HepG2 (cell line): ENCODE data around the gene NATD1. TPM values are rescaled to one million over a fixed set of nuclear protein-coding genes. Genes with fewer than 3 reads are reported as not detected.

Experiments
- EZH2 ChIP-seq: conservative IDR thresholded peaks from 2 replicates; pipeline ENCODE4 v1.6.1; 2012; ENCODE audit warnings: mild to moderate bottlenecking, low read depth, low read length, moderate library complexity
- FOXK2 ChIP-seq: fragments of 450-650 bp; IDR thresholded peaks from 2 replicates; pipeline ENCODE4 v1.6.1; 2016
- KMT2A ChIP-seq: sonication (generic); formaldehyde crosslinking; IDR thresholded peaks from 2 replicates; pipeline ENCODE4 v1.4.0; 2020; ENCODE audit warnings: missing genetic modification reagents
- MIXL1 ChIP-seq: IDR thresholded peaks from 2 replicates; pipeline ENCODE4 v1.6.1; 2016
- NCOR1 ChIP-seq: fragments of 200-600 bp; sonication (generic); IDR thresholded peaks from 2 replicates; pipeline ENCODE4 v1.7.0; 2017; ENCODE audit warnings: antibody characterized with exemption, low read length, borderline replicate concordance
- NFRKB ChIP-seq: fragments of 450-650 bp; IDR thresholded peaks from 2 replicates; pipeline ENCODE4 v1.6.1; 2017
- NFYB ChIP-seq: sonication (generic); formaldehyde crosslinking; IDR thresholded peaks from 2 replicates; pipeline ENCODE4 v1.4.0; 2020; ENCODE audit warnings: missing genetic modification reagents
- NFYC ChIP-seq: IDR thresholded peaks from 2 replicates; pipeline ENCODE4 v1.6.1; 2016; ENCODE audit warnings: missing genetic modification reagents, missing compliant biosample characterization
- PBX2 ChIP-seq: IDR thresholded peaks from 2 replicates; pipeline ENCODE4 v1.6.1; 2016; ENCODE audit warnings: control low read depth
- PTBP1 ChIP-seq: fragments of 200-400 bp; formaldehyde crosslinking; IDR thresholded peaks from 2 replicates; pipeline ENCODE4 v1.6.1; 2018; ENCODE audit warnings: low read length, low read depth; ENCODE audit not compliant: poor library complexity, severe bottlenecking
- SMARCE1 ChIP-seq: fragments of 450-650 bp; IDR thresholded peaks from 2 replicates; pipeline ENCODE4 v1.6.1; 2017; ENCODE audit warnings: borderline replicate concordance
- SNRNP70 ChIP-seq: fragments of 200-400 bp; formaldehyde crosslinking; IDR thresholded peaks from 2 replicates; pipeline ENCODE4 v1.6.1; 2017; ENCODE audit warnings: mild to moderate bottlenecking, low read depth, low read length, moderate library complexity
- XBP1 ChIP-seq: sonication (generic); formaldehyde crosslinking; IDR thresholded peaks from 2 replicates; pipeline ENCODE4 v1.5.0; 2020; ENCODE audit warnings: missing genetic modification reagents
- ZFP82 ChIP-seq: sonication (generic); formaldehyde crosslinking; IDR thresholded peaks from 2 replicates; pipeline ENCODE4 v1.5.1; 2020; ENCODE audit warnings: mild to moderate bottlenecking, missing genetic modification reagents, borderline replicate concordance
- ZNF143 ChIP-seq: sonication (generic); formaldehyde crosslinking; IDR thresholded peaks from 2 replicates; pipeline ENCODE4 v1.4.0; 2020; ENCODE audit warnings: missing genetic modification reagents
- ZNF34 ChIP-seq: sonication (generic); formaldehyde crosslinking; IDR thresholded peaks from 2 replicates; pipeline ENCODE4 v1.4.0; 2020; ENCODE audit warnings: mild to moderate bottlenecking, missing genetic modification reagents, borderline replicate concordance
- ZNF430 ChIP-seq: sonication (generic); formaldehyde crosslinking; IDR thresholded peaks from 2 replicates; pipeline ENCODE4 v1.9.0; 2021; ENCODE audit warnings: mild to moderate bottlenecking, missing genetic modification reagents
- ZNF569 ChIP-seq: sonication (generic); formaldehyde crosslinking; IDR thresholded peaks from 2 replicates; pipeline ENCODE4 v1.5.0; 2020; ENCODE audit warnings: mild to moderate bottlenecking, missing genetic modification reagents, moderate library complexity, borderline replicate concordance
- ZNF775 ChIP-seq: sonication (generic); formaldehyde crosslinking; IDR thresholded peaks from 2 replicates; pipeline ENCODE4 v1.4.0; 2020; ENCODE audit warnings: missing genetic modification reagents, mild to moderate bottlenecking, moderate library complexity, borderline replicate concordance
- ZSCAN20 ChIP-seq: sonication (generic); formaldehyde crosslinking; IDR thresholded peaks from 2 replicates; pipeline ENCODE4 v1.4.0; 2020; ENCODE audit warnings: missing genetic modification reagents, mild to moderate bottlenecking, borderline replicate concordance
- polyA plus RNA-seq, 8 experiments: library from polyadenylated mRNA; depleted of rRNA in 3 of 8; stranded (reverse) in 7 of 8; unstranded in 1 of 8; fragments of >200 nt; fragmentation: Illumina TruSeq in 4 of 8; extraction: Trizol in 4 of 8; gene quantifications; 2 replicates each; pipeline versions ENCODE4 v1.2.1 to v1.2.3, GENCODE V29; 2011 to 2016; ENCODE audit warnings: low read depth in 4 of 8, missing spikeins in 1 of 8, mixed read lengths in 1 of 8; ENCODE audit not compliant: insufficient read depth in 1 of 8
- total RNA-seq, 5 experiments: library from RNA; depleted of rRNA; stranded (reverse); fragments of >200 nt; fragmentation: Illumina TruSeq; extraction: Trizol; gene quantifications; 2 replicates each; pipeline ENCODE4 v1.2.3, GENCODE V29; 2016; ENCODE audit warnings: low read depth in 1 of 5
- TF ChIP-seq, protein P1 (sequence below): sonication (generic); formaldehyde crosslinking; IDR thresholded peaks from 2 replicates; pipeline ENCODE4 v1.5.0; 2020; ENCODE audit warnings: missing genetic modification reagents, mild to moderate bottlenecking, borderline replicate concordance
- TF ChIP-seq, protein P2 (sequence below): IDR thresholded peaks from 2 replicates; pipeline ENCODE4 v1.6.1; 2016
- TF ChIP-seq, protein P3 (sequence below): sonication (generic); formaldehyde crosslinking; IDR thresholded peaks from 2 replicates; pipeline ENCODE4 v1.8.1; 2023; ENCODE audit warnings: mild to moderate bottlenecking, missing genetic modification reagents
- TF ChIP-seq, protein P4 (sequence below): sonication (generic); formaldehyde crosslinking; IDR thresholded peaks from 2 replicates; pipeline ENCODE4 v1.9.0; 2021; ENCODE audit warnings: missing genetic modification reagents, mild to moderate bottlenecking, borderline replicate concordance

NATD1 gene
- total and polyA plus RNA-seq, 2 of the 13 experiments (the other 11 are each of a cell fraction or from before 2014, with no cell fraction given) = 0.31 to 2.3 TPM

- TF ChIP-seq ZNF34 (CRISPR knock-in tag) (no peak), ZSCAN20 (CRISPR knock-in tag) (no peak), ZFP82 (CRISPR knock-in tag) (no peak), SMARCE1 (no peak), NFYC (CRISPR knock-in tag) (peak; percentile 45; the same call in 1 of the 2 replicates), PBX2 (no peak), PTBP1 (no peak), ZNF775 (CRISPR knock-in tag) (no peak), XBP1 (0 out of 2 replicates have a peak, but pooled peaks have one; percentile 62), KMT2A (CRISPR knock-in tag) (no peak), NFRKB (no peak), NCOR1 (peak; percentile 52; the same call in 1 of the 2 replicates), EZH2 (no peak), SNRNP70 (no peak), NFYB (CRISPR knock-in tag) (0 out of 2 replicates have a peak, but pooled peaks have one; percentile 29), ZNF143 (CRISPR knock-in tag) (no peak), ZNF430 (CRISPR knock-in tag) (no peak), MIXL1 (CRISPR knock-in tag) (peak; percentile 89), ZNF569 (no peak), FOXK2 (no peak)
- TF ChIP-seq, protein P1, sequence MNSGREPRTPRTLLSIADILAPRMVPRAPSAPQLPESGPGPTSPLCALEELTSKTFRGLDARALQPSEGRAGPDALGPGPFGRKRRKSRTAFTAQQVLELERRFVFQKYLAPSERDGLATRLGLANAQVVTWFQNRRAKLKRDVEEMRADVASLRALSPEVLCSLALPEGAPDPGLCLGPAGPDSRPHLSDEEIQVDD (CRISPR knock-in tag) = no peak
- TF ChIP-seq, protein P2, sequence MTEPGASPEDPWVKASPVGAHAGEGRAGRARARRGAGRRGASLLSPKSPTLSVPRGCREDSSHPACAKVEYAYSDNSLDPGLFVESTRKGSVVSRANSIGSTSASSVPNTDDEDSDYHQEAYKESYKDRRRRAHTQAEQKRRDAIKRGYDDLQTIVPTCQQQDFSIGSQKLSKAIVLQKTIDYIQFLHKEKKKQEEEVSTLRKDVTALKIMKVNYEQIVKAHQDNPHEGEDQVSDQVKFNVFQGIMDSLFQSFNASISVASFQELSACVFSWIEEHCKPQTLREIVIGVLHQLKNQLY = peak; percentile 44; the same call in 1 of the 2 replicates
- TF ChIP-seq, protein P3, sequence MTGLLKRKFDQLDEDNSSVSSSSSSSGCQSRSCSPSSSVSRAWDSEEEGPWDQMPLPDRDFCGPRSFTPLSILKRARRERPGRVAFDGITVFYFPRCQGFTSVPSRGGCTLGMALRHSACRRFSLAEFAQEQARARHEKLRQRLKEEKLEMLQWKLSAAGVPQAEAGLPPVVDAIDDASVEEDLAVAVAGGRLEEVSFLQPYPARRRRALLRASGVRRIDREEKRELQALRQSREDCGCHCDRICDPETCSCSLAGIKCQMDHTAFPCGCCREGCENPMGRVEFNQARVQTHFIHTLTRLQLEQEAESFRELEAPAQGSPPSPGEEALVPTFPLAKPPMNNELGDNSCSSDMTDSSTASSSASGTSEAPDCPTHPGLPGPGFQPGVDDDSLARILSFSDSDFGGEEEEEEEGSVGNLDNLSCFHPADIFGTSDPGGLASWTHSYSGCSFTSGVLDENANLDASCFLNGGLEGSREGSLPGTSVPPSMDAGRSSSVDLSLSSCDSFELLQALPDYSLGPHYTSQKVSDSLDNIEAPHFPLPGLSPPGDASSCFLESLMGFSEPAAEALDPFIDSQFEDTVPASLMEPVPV = 0 out of 2 replicates have a peak, but pooled peaks have one; percentile 48
- TF ChIP-seq, protein P4, sequence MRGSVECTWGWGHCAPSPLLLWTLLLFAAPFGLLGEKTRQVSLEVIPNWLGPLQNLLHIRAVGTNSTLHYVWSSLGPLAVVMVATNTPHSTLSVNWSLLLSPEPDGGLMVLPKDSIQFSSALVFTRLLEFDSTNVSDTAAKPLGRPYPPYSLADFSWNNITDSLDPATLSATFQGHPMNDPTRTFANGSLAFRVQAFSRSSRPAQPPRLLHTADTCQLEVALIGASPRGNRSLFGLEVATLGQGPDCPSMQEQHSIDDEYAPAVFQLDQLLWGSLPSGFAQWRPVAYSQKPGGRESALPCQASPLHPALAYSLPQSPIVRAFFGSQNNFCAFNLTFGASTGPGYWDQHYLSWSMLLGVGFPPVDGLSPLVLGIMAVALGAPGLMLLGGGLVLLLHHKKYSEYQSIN = no peak
Observed at GRCh38 chr17:21286066-21286770, 33.0 kb upstream of the NATD1 start (continued).
